K562 (cell line): ENCODE data around the gene C3. TPM values are rescaled to one million over a fixed set of nuclear protein-coding genes. Genes with fewer than 3 reads are reported as not detected.

Experiments used
- PATZ1 ChIP-seq: fragments of 250-450 bp; sonication (Bioruptor Pico); IDR thresholded peaks from 2 replicates; pipeline ENCODE4 v1.5.0; 2020; ENCODE audit warnings: mild to moderate bottlenecking, borderline replicate concordance
- REST ChIP-seq, 2 experiments: fragments of 450-650 bp; formaldehyde crosslinking in 1 of 2; IDR thresholded peaks; 2 replicates each; pipeline versions ENCODE4 v1.4.0 to v1.6.1; 2014 to 2020; ENCODE audit warnings: mild to moderate bottlenecking in 2 of 2, borderline replicate concordance in 1 of 2, low read depth in 1 of 2
- ZFP1 ChIP-seq: fragments of 450-650 bp; formaldehyde crosslinking; IDR thresholded peaks from 2 replicates; pipeline ENCODE4 v1.4.0; 2020; ENCODE audit warnings: mild to moderate bottlenecking, mixed read lengths
- ZNF277 ChIP-seq: fragments of 250-450 bp; sonication (Bioruptor Pico); IDR thresholded peaks from 2 replicates; pipeline ENCODE4 v1.8.0; 2022; ENCODE audit warnings: inconsistent platforms, mild to moderate bottlenecking, moderate library complexity, borderline replicate concordance
- ZNF766 ChIP-seq: fragments of 200-800 bp; sonication (Bioruptor generic); conservative IDR thresholded peaks from 2 replicates; pipeline ENCODE4 v1.6.1; 2016; ENCODE audit warnings: missing genetic modification characterization, missing compliant biosample characterization
- polyA plus RNA-seq, 8 experiments: library from polyadenylated mRNA; depleted of rRNA in 4 of 8; stranded (reverse) in 5 of 8; unstranded in 3 of 8; fragments of >200 nt; fragmentation: Nextera tagmentation in 2 of 8; fragmentation: Illumina TruSeq in 1 of 8; extraction: Ambion mirVana in 2 of 8; extraction: Trizol in 1 of 8; gene quantifications; 2 replicates each; pipeline versions ENCODE4 v1.2.1 to v1.2.3, GENCODE V29; 2011 to 2014; ENCODE audit warnings: inconsistent platforms in 1 of 8, missing spikeins in 1 of 8
- total RNA-seq, 7 experiments: library from RNA; depleted of rRNA in 6 of 7; stranded (reverse); fragments of >200 nt in 6 of 7; fragmentation: Illumina TruSeq in 2 of 7; extraction: Trizol in 2 of 7; gene quantifications; 2 replicates each; pipeline versions ENCODE4 v1.2.1 to v1.2.3, GENCODE V29; 2011 to 2021; ENCODE audit warnings: low replicate concordance in 1 of 7

Gene C3
- total and polyA plus RNA-seq, 9 of the 15 experiments (the other 6 are each of a cell fraction or from before 2014, with no cell fraction given) = 0.59 to 10.6 (median 2.2) TPM

GRCh38 chr19:6691342-6691741 lies 29.1 kb downstream of the C3 start (continued):
- TF ChIP-seq REST (IDR thresholded peaks at IDR 0.05; ENCODE audit: borderline replicate concordance) (no peak), REST (CRISPR knock-in tag; IDR thresholded peaks at IDR 0.05; ENCODE audit: low read depth) (no peak), ZNF277 (CRISPR knock-in tag) (no peak), ZNF766 (no peak), PATZ1 (no peak), ZFP1 (no peak)
